ENCODE measurements around the gene EREG.

Gene EREG, protein sequence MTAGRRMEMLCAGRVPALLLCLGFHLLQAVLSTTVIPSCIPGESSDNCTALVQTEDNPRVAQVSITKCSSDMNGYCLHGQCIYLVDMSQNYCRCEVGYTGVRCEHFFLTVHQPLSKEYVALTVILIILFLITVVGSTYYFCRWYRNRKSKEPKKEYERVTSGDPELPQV

DNA sequence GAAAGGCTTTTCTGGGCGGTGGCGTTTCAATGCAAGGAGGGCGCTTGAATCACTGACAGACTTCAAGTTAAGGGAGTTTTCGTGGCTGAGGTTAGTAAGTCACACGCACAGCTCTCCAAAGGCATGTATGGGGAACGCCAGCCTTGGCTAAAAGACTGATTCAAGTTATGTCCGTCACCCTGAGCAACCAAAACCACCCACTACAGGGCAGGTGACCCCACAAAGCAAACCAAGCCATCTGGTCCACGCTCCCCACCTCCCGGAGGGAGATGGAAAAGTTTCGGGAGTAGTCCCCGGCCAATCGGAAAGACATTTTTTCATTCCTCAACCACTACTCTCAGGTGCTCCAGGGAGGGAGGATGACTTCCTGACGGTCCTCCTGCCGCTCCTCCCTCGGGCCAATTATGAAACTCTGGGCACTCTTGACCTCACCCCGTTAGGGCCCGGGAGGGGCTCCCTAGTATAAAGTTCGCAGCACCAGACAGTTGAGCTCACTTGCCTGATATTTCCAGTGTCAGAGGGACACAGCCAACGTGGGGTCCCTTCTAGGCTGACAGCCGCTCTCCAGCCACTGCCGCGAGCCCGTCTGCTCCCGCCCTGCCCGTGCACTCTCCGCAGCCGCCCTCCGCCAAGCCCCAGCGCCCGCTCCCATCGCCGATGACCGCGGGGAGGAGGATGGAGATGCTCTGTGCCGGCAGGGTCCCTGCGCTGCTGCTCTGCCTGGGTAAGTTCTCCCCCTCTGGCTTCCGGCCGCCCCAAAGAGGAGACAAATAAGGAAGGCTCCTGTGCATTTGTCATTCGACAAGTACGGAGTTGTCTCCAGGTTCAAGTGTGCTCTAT is at the start of gene EREG:
TSS of gene EREG (plus strand) at position 494 of the 840 bp plus-strand sequence. CDS start at position 658, 164 bp downstream.
- no peaks in the 10 kb centered on the region for H3K9me3 ChIP-seq (ENCODE audit: control insufficient read depth, insufficient read depth, low read length)
- peaks cover 4% of the 10 kb centered on the region; the same call in 1 of the 2 replicates for H3K27me3 ChIP-seq (ENCODE audit: control insufficient read depth, low read length)
- no peak within 1 kb of the TSS for H3K27ac ChIP-seq (ENCODE audit: low read depth, low read length)
- no peaks in the 10 kb centered on the region for H3K79me2 ChIP-seq (ENCODE audit: control insufficient read depth, low read length)
- H3K9me2 ChIP-seq (replicated peaks; ENCODE audit: control insufficient read depth, low read length) = no peaks in the 10 kb centered on the region
- no peaks in the 10 kb centered on the region for H3F3A ChIP-seq (ENCODE audit: control insufficient read depth, insufficient read depth)
- no peak within 1 kb of the TSS for H3K4me2 ChIP-seq (ENCODE audit: low read length)
- no peaks in the 10 kb centered on the region for H4K20me1 ChIP-seq (ENCODE audit: control insufficient read depth, insufficient read depth, low read depth, low read length)
- H3K4me3 ChIP-seq (ENCODE audit: low read length) = no peak within 1 kb of the TSS
- no peak for TF ChIP-seq EZH2phosphoT487 (IDR thresholded peaks at IDR 0.05; ENCODE audit: borderline replicate concordance, low read length)
- no peaks in the 10 kb centered on the region for H3K4me1 ChIP-seq (ENCODE audit: control insufficient read depth, low read length)
- no peaks in the 10 kb centered on the region for H3K36me3 ChIP-seq (ENCODE audit: control insufficient read depth, low read length)

- Histone ChIP-seq H3K79me2 (ENCODE audit: control insufficient read depth, low read length) (no peaks in the 10 kb centered on the region), H3K9me3 (ENCODE audit: control insufficient read depth, insufficient read depth, low read length) (no peaks in the 10 kb centered on the region), H3K4me2 (ENCODE audit: low read length) (no peak overlapping the region), H3K27me3 (ENCODE audit: control insufficient read depth, low read length) (peaks cover 7% of the 10 kb centered on the region; the same call in 1 of the 2 replicates), H3K27ac (ENCODE audit: low read depth, low read length) (no peak overlapping the region), H3K4me3 (ENCODE audit: low read length) (no peak overlapping the region), H4K20me1 (ENCODE audit: control insufficient read depth, insufficient read depth, low read depth, low read length) (no peaks in the 10 kb centered on the region), H3K4me1 (ENCODE audit: control insufficient read depth, low read length) (no peaks in the 10 kb centered on the region), H3K9me2 (replicated peaks; ENCODE audit: control insufficient read depth, low read length) (no peaks in the 10 kb centered on the region), H3K36me3 (ENCODE audit: control insufficient read depth, low read length) (no peaks in the 10 kb centered on the region), H3F3A (ENCODE audit: control insufficient read depth, insufficient read depth) (no peaks in the 10 kb centered on the region)
- TF ChIP-seq EZH2phosphoT487 (IDR thresholded peaks at IDR 0.05; ENCODE audit: borderline replicate concordance, low read length) = no peak
- TF ChIP-seq, protein P1, sequence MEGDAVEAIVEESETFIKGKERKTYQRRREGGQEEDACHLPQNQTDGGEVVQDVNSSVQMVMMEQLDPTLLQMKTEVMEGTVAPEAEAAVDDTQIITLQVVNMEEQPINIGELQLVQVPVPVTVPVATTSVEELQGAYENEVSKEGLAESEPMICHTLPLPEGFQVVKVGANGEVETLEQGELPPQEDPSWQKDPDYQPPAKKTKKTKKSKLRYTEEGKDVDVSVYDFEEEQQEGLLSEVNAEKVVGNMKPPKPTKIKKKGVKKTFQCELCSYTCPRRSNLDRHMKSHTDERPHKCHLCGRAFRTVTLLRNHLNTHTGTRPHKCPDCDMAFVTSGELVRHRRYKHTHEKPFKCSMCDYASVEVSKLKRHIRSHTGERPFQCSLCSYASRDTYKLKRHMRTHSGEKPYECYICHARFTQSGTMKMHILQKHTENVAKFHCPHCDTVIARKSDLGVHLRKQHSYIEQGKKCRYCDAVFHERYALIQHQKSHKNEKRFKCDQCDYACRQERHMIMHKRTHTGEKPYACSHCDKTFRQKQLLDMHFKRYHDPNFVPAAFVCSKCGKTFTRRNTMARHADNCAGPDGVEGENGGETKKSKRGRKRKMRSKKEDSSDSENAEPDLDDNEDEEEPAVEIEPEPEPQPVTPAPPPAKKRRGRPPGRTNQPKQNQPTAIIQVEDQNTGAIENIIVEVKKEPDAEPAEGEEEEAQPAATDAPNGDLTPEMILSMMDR (IDR thresholded peaks at IDR 0.05; ENCODE audit: low read depth, low read length, poor library complexity, severe bottlenecking) = no peak
Measured at GRCh38 chr4:74315376-74315775, 49.6 kb upstream of the EREG start.

- peaks cover 7% of the 10 kb centered on the region for H3K27me3 ChIP-seq (ENCODE audit: control insufficient read depth, low read length)
- H3K36me3 ChIP-seq (ENCODE audit: control insufficient read depth, low read length) = no peaks in the 10 kb centered on the region
- no peaks in the 10 kb centered on the region for H3K79me2 ChIP-seq (ENCODE audit: control insufficient read depth, low read length)
- H3K27ac ChIP-seq (ENCODE audit: low read depth, low read length) = no peak overlapping the region
- H4K20me1 ChIP-seq (ENCODE audit: control insufficient read depth, insufficient read depth, low read depth, low read length) = no peaks in the 10 kb centered on the region
- no peak overlapping the region for H3K4me2 ChIP-seq (ENCODE audit: low read length)
- H3K9me2 ChIP-seq (replicated peaks; ENCODE audit: control insufficient read depth, low read length) = no peaks in the 10 kb centered on the region
- H3K4me1 ChIP-seq (ENCODE audit: control insufficient read depth, low read length) = no peaks in the 10 kb centered on the region
- no peaks in the 10 kb centered on the region for H3F3A ChIP-seq (ENCODE audit: control insufficient read depth, insufficient read depth)
- no peak overlapping the region for H3K4me3 ChIP-seq (ENCODE audit: low read length)
- H3K9me3 ChIP-seq (ENCODE audit: control insufficient read depth, insufficient read depth, low read length) = no peaks in the 10 kb centered on the region
- TF ChIP-seq, protein P1 (IDR thresholded peaks at IDR 0.05; ENCODE audit: low read depth, low read length, poor library complexity, severe bottlenecking) = no peak
- TF ChIP-seq EZH2phosphoT487 (IDR thresholded peaks at IDR 0.05; ENCODE audit: borderline replicate concordance, low read length) = no peak
Measured at GRCh38 chr4:74316397-74316796, 48.5 kb upstream of the EREG start.
